GM19035 (cell line): ENCODE data around the gene UBE3C.
A peak's percentile ranks its signal among the peaks of the same experiment; 100 is the strongest.
"Not testable (repeated sequence)": the region's sequence is repeated elsewhere in the genome, so short reads cannot be mapped to it uniquely, and the experiment has no call there.

Experiments used
- ATAC-seq: cut with Tn5 transposase; IDR thresholded peaks from one replicate; pipeline ENCODE4 v1.9.1; 2021; ENCODE audit not compliant: unreplicated experiment

The UBE3C gene

GRCh38 chr7:157269341-157270059, 130.8 kb downstream of the UBE3C start:
- ATAC-seq = no peak

GRCh38 chr7:157270060-157270444, 131.3 kb downstream of the UBE3C start:
- ATAC-seq = no peak

- ATAC-seq = no peak
Observed at GRCh38 chr7:157271315-157271990, 132.7 kb downstream of the UBE3C start.

GRCh38 chr7:157271991-157272324, 133.2 kb downstream of the UBE3C start:
- ATAC-seq = no peak

GRCh38 chr7:157272351-157273207, 133.9 kb downstream of the UBE3C start:
- no peak for ATAC-seq

- ATAC-seq = peak; percentile 75
Observed at GRCh38 chr7:157273208-157274093, 134.7 kb downstream of the UBE3C start.

GRCh38 chr7:157274094-157274634, 135.4 kb downstream of the UBE3C start:
- ATAC-seq = not testable (repeated sequence)

- no peak for ATAC-seq
Observed at GRCh38 chr7:157274991-157275427, 136.3 kb downstream of the UBE3C start.

- no peak for ATAC-seq
Observed at GRCh38 chr7:157276091-157276561, 137.4 kb downstream of the UBE3C start.

GRCh38 chr7:157276731-157277562, 138.2 kb downstream of the UBE3C start:
- ATAC-seq = no peak

- ATAC-seq = not testable (repeated sequence)
Observed at GRCh38 chr7:157277568-157277967, 138.8 kb downstream of the UBE3C start.

GRCh38 chr7:157278167-157278790, 139.6 kb downstream of the UBE3C start:
- ATAC-seq = no peak

GRCh38 chr7:157278791-157279724, 140.3 kb downstream of the UBE3C start:
- ATAC-seq = peak; percentile 66

GRCh38 chr7:157279741-157280215, 141.1 kb downstream of the UBE3C start:
- no peak for ATAC-seq

- ATAC-seq = no peak
Observed at GRCh38 chr7:157280216-157280841, 141.6 kb downstream of the UBE3C start.

GRCh38 chr7:157281221-157281998, 142.7 kb downstream of the UBE3C start:
- ATAC-seq = no peak
